ENCODE results near the gene SLC13A3. TPM values are rescaled to one million over a fixed set of nuclear protein-coding genes. Genes with fewer than 3 reads are reported as not detected.
A peak's percentile ranks its signal among the peaks of the same experiment; 100 is the strongest.

Gene SLC13A3
- total and polyA plus RNA-seq, 2 donors (not counting 3 experiments of a cell fraction or from before 2014, with no cell fraction given): 0.11 to 0.40 TPM

DNA sequence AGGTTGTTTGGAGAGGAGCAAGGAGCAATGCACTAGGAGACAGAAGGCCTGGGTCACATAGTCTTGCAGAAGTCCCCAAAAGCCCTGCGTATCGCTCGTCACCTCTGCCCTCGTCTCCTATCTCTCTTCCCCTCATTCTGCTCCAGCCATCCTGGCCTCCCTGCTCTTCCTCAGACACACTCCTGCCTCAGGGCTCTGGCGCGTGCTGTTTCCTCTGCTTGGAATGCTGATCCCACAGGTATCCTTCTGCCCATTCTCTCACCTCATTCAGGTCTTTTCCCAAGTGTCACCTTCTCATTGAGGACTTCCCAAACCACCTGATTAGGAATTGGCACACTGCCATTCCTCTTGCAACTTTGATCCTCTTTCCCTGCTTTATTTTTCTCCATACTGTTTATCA, 49.2 kb upstream of the SLC13A3 start:
- Histone ChIP-seq H3K9me1 (replicated peaks; ENCODE audit: control insufficient read depth, extremely low read depth, insufficient read depth, low read length) (no peaks in the 10 kb centered on the region), H3K9me3 (replicated peaks; ENCODE audit: control insufficient read depth, insufficient read depth, low read length) (no peaks in the 10 kb centered on the region), H3K4me2 (ENCODE audit: insufficient read depth, low read length) (no peak overlapping the region), H3K9ac (replicated peaks; ENCODE audit: extremely low read depth, insufficient read depth, low read length) (no peak overlapping the region), H3K27ac (ENCODE audit: insufficient read depth, low read depth, low read length) (no peak overlapping the region), H3K27me3 (ENCODE audit: control insufficient read depth in 2 of 2, insufficient read depth in 2 of 2, low read length in 2 of 2) (peaks cover 4 to 7% of the 10 kb centered on the region in 2 experiments), H2AFZ (ENCODE audit: low read depth, low read length) (no peak overlapping the region), H3K79me2 (ENCODE audit: control insufficient read depth, insufficient read depth, low read length) (no peaks in the 10 kb centered on the region), H4K20me1 (replicated peaks; ENCODE audit: control insufficient read depth, extremely low read depth, insufficient read depth, low read length) (no peaks in the 10 kb centered on the region), H3K36me3 (ENCODE audit: control insufficient read depth in 2 of 2, extremely low read depth in 1 of 2, insufficient read depth in 2 of 2, low read length in 2 of 2) (no peaks in the 10 kb centered on the region), H3K4me1 (ENCODE audit: control insufficient read depth, extremely low read depth, insufficient read depth, low read length) (no peaks in the 10 kb centered on the region), H3K4me3 (replicated peaks in 1 of 3; ENCODE audit: insufficient read depth in 1 of 3, low read depth in 1 of 3, low read length in 3 of 3) (no peak overlapping the region)
- dilution Hi-C loops (cut with MboI; ENCODE audit: extremely low pct_ligation_motif_present, low sequenced_read_pairs): no loop called here
- FAIRE-seq: no peak
- DNase-seq (ENCODE audit: low read depth, low spot score): no peak
- no TSS peak for BruUV-seq (replicated peaks)
- intact Hi-C loops (cut with micrococcal nuclease): no loop called here
- ChIA-PET POLR2A (no interaction called here), CTCF (no interaction called here)
- TF ChIP-seq EZH2 (IDR thresholded peaks at IDR 0.05; ENCODE audit: borderline replicate concordance, low read depth, low read length, severe bottlenecking): no peak
- no peak for TF ChIP-seq FOS (IDR thresholded peaks at IDR 0.05; ENCODE audit: borderline replicate concordance, insufficient read depth, low read length)
- TF ChIP-seq POLR2A (IDR thresholded peaks at IDR 0.05; ENCODE audit: low read depth, low read length): no peak
- no peak for TF ChIP-seq POLR2AphosphoS5 (IDR thresholded peaks at IDR 0.05; ENCODE audit: insufficient read depth, low read depth, low read length)
- TF ChIP-seq, protein P1, sequence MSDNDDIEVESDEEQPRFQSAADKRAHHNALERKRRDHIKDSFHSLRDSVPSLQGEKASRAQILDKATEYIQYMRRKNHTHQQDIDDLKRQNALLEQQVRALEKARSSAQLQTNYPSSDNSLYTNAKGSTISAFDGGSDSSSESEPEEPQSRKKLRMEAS (IDR thresholded peaks at IDR 0.05; ENCODE audit: insufficient read depth, insufficient read length): no peak
- no peak for TF ChIP-seq JUN (IDR thresholded peaks at IDR 0.05; ENCODE audit: borderline replicate concordance, insufficient read depth, insufficient read length, low read depth)

DNA sequence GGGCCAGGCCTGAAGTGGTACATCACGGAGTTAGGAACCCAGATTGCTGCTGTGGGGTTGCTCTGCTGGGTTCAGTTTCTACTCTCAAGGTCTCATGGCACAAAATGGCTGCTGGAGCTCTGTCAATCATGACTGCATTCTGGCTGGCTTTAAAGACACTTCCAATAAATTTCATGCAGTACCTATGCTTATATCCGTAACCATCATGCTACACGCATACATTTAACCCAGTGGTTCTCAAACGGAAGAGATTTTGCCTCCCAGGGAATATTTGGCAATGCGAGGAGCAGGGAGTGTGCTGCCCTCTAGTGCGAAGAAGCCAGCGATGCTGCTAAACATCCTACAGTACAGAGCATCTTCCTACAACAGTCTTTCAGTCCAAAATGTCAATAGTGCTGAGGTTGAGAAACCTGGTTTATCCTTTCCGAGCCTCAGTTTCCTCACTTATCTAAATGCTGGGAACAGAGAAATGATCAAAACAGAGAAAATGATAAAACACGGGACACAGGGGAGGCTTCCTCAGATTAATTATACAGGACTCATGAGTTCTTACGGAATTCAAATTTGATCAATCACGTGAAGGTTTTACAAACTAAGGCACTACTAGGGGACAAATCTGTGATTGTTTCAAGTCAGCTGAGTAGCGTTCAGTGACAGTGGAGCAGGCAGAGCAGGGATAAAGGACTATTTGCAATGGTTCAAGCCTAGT, 48.5 kb upstream of the SLC13A3 start:
- peak; percentile 30 for DNase-seq (ENCODE audit: low read depth, low spot score)
- Histone ChIP-seq H3K79me2 (ENCODE audit: control insufficient read depth, insufficient read depth, low read length) (no peaks in the 10 kb centered on the region), H3K4me2 (ENCODE audit: insufficient read depth, low read length) (no peak overlapping the region), H2AFZ (ENCODE audit: low read depth, low read length) (peak overlapping the region; percentile 30), H3K4me1 (ENCODE audit: control insufficient read depth, extremely low read depth, insufficient read depth, low read length) (no peaks in the 10 kb centered on the region), H4K20me1 (replicated peaks; ENCODE audit: control insufficient read depth, extremely low read depth, insufficient read depth, low read length) (no peaks in the 10 kb centered on the region), H3K27ac (ENCODE audit: insufficient read depth, low read depth, low read length) (no peak overlapping the region), H3K9me1 (replicated peaks; ENCODE audit: control insufficient read depth, extremely low read depth, insufficient read depth, low read length) (no peaks in the 10 kb centered on the region), H3K27me3 (ENCODE audit: control insufficient read depth in 2 of 2, insufficient read depth in 2 of 2, low read length in 2 of 2) (peaks cover 3% of the 10 kb centered on the region in 2 experiments), H3K4me3 (replicated peaks in 1 of 3; ENCODE audit: insufficient read depth in 1 of 3, low read depth in 1 of 3, low read length in 3 of 3) (no peak overlapping the region), H3K36me3 (ENCODE audit: control insufficient read depth in 2 of 2, extremely low read depth in 1 of 2, insufficient read depth in 2 of 2, low read length in 2 of 2) (no peaks in the 10 kb centered on the region), H3K9me3 (replicated peaks; ENCODE audit: control insufficient read depth, insufficient read depth, low read length) (no peaks in the 10 kb centered on the region), H3K9ac (replicated peaks; ENCODE audit: extremely low read depth, insufficient read depth, low read length) (no peak overlapping the region)
- POLR2A ChIA-PET: no interaction called here
- no TSS peak for BruUV-seq (replicated peaks)
- CTCF ChIA-PET: interaction anchor here (0.6 to 1.0 kb wide), 2 partner anchors 10 to 16 kb away, joined by 3 read pairs; partner anchors contain the start of gene TP53RK
- TF ChIP-seq EZH2 (IDR thresholded peaks at IDR 0.05; ENCODE audit: borderline replicate concordance, low read depth, low read length, severe bottlenecking) (no peak), MYC (IDR thresholded peaks at IDR 0.05; ENCODE audit: low read depth, low read length) (no peak)
- TF ChIP-seq, protein P2, sequence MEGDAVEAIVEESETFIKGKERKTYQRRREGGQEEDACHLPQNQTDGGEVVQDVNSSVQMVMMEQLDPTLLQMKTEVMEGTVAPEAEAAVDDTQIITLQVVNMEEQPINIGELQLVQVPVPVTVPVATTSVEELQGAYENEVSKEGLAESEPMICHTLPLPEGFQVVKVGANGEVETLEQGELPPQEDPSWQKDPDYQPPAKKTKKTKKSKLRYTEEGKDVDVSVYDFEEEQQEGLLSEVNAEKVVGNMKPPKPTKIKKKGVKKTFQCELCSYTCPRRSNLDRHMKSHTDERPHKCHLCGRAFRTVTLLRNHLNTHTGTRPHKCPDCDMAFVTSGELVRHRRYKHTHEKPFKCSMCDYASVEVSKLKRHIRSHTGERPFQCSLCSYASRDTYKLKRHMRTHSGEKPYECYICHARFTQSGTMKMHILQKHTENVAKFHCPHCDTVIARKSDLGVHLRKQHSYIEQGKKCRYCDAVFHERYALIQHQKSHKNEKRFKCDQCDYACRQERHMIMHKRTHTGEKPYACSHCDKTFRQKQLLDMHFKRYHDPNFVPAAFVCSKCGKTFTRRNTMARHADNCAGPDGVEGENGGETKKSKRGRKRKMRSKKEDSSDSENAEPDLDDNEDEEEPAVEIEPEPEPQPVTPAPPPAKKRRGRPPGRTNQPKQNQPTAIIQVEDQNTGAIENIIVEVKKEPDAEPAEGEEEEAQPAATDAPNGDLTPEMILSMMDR (IDR thresholded peaks at IDR 0.05; ENCODE audit: extremely low read depth in 1 of 2, insufficient read depth in 1 of 2, low read depth in 1 of 2, low read length in 2 of 2): peak; percentile 68 to 75
- dilution Hi-C loops (cut with MboI; ENCODE audit: extremely low pct_ligation_motif_present, low sequenced_read_pairs) (no loop called here), intact Hi-C loops (cut with micrococcal nuclease) (loop anchor here (1.0 to 10.0 kb wide), 2 partner anchors 179 to 1815 kb away; partner anchors contain the start of gene YWHAB)
- FAIRE-seq: peak; percentile 83
